ENCODE data around the gene AKR7A2. TPM values are rescaled to one million over a fixed set of nuclear protein-coding genes. Genes with fewer than 3 reads are reported as not detected.
A peak's percentile ranks its signal among the peaks of the same experiment; 100 is the strongest.

AKR7A2 gene
- polyA plus RNA-seq, 1 donor (not counting 4 experiments of a cell fraction or from before 2014, with no cell fraction given) = 21.4 TPM

- no peak overlapping the region for H3K4me3 ChIP-seq (ENCODE audit: control insufficient read depth in 2 of 3, extremely low read depth in 1 of 3, insufficient read depth in 2 of 3, low read depth in 1 of 3, low read length in 3 of 3)
- no peaks in the 10 kb centered on the region for H3K9me1 ChIP-seq (ENCODE audit: control insufficient read depth, extremely low read depth, insufficient read depth, low read length)
- H4K20me1 ChIP-seq (ENCODE audit: control insufficient read depth, extremely low read depth, insufficient read depth, low read length) = peaks cover 4% of the 10 kb centered on the region
- DNase-seq (ENCODE audit: low read depth, low spot score) (no peak), FAIRE-seq (no peak)
- TF ChIP-seq, protein P1, sequence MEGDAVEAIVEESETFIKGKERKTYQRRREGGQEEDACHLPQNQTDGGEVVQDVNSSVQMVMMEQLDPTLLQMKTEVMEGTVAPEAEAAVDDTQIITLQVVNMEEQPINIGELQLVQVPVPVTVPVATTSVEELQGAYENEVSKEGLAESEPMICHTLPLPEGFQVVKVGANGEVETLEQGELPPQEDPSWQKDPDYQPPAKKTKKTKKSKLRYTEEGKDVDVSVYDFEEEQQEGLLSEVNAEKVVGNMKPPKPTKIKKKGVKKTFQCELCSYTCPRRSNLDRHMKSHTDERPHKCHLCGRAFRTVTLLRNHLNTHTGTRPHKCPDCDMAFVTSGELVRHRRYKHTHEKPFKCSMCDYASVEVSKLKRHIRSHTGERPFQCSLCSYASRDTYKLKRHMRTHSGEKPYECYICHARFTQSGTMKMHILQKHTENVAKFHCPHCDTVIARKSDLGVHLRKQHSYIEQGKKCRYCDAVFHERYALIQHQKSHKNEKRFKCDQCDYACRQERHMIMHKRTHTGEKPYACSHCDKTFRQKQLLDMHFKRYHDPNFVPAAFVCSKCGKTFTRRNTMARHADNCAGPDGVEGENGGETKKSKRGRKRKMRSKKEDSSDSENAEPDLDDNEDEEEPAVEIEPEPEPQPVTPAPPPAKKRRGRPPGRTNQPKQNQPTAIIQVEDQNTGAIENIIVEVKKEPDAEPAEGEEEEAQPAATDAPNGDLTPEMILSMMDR (optimal IDR thresholded peaks at IDR 0.05 in 1 of 3, IDR thresholded peaks at IDR 0.05 in 1 of 3, conservative IDR thresholded peaks at IDR 0.05 in 1 of 3; ENCODE audit: extremely low read depth in 1 of 3, insufficient read depth in 2 of 3, low read length in 3 of 3) = no peak
- TF ChIP-seq EZH2 (IDR thresholded peaks at IDR 0.05; ENCODE audit: low read length) = no peak
- H3K79me2 ChIP-seq (ENCODE audit: control insufficient read depth, insufficient read depth, low read length) = no peaks in the 10 kb centered on the region
- no peaks in the 10 kb centered on the region for H3K9me3 ChIP-seq (ENCODE audit: control insufficient read depth, low read depth, low read length)
- H3K9ac ChIP-seq (ENCODE audit: control insufficient read depth, extremely low read depth, insufficient read depth, low read length) = no peak overlapping the region
- dilution Hi-C loops (cut with MboI; ENCODE audit: extremely low pct_ligation_motif_present, low sequenced_read_pairs) = no loop called here
- H3K36me3 ChIP-seq (ENCODE audit: control insufficient read depth in 2 of 2, extremely low read depth in 1 of 2, insufficient read depth in 2 of 2, low read length in 2 of 2) = peaks cover 26 to 30% of the 10 kb centered on the region in 2 experiments
- no peaks in the 10 kb centered on the region for H3K27me3 ChIP-seq (ENCODE audit: control insufficient read depth, extremely low read depth, insufficient read depth, low read length)
- H3K4me2 ChIP-seq (ENCODE audit: control insufficient read depth, extremely low read depth, insufficient read depth, low read depth, low read length) = no peak overlapping the region
- H3K27ac ChIP-seq (ENCODE audit: control insufficient read depth, insufficient read depth, low read length) = no peak overlapping the region
- no peak overlapping the region for H2AFZ ChIP-seq (ENCODE audit: control insufficient read depth, low read length)
- peaks cover 2% of the 10 kb centered on the region for H3K4me1 ChIP-seq (ENCODE audit: control insufficient read depth, extremely low read depth, insufficient read depth, low read length)
These were observed 27.4 kb upstream of the AKR7A2 start for GRCh38 chr1:19339214-19339861.

DNA sequence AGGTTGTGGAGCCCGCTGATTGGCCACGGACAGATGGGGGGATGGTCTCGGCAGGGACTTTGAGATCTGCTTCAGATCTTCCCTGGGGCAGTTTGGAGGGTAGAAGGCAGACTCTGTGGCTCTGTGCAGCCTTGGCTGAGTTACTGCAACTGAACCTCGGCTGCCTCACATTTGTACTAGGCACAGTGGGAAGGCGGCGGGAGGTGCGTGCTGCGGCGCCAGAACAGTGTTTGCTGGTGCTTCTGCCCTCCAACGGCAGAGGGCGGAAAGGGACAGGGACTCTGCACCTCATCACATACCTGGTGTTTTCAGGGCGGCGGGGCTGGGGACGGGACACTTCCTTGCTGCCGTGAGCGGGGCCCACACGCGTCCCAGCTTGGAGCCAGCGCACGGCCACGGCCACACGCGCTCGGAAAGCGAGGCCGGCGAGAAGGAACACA is 26.4 kb upstream of the AKR7A2 start:
- Histone ChIP-seq H3K27ac (ENCODE audit: control insufficient read depth, insufficient read depth, low read length) (no peak overlapping the region), H3K36me3 (ENCODE audit: control insufficient read depth in 2 of 2, extremely low read depth in 1 of 2, insufficient read depth in 2 of 2, low read length in 2 of 2) (peaks cover 19 to 23% of the 10 kb centered on the region in 2 experiments), H3K4me1 (ENCODE audit: control insufficient read depth, extremely low read depth, insufficient read depth, low read length) (peaks cover 2% of the 10 kb centered on the region), H4K20me1 (ENCODE audit: control insufficient read depth, extremely low read depth, insufficient read depth, low read length) (peaks cover 4% of the 10 kb centered on the region), H2AFZ (ENCODE audit: control insufficient read depth, low read length) (no peak overlapping the region), H3K9me1 (ENCODE audit: control insufficient read depth, extremely low read depth, insufficient read depth, low read length) (no peaks in the 10 kb centered on the region), H3K27me3 (ENCODE audit: control insufficient read depth, extremely low read depth, insufficient read depth, low read length) (no peaks in the 10 kb centered on the region), H3K4me3 (ENCODE audit: control insufficient read depth in 2 of 3, extremely low read depth in 1 of 3, insufficient read depth in 2 of 3, low read depth in 1 of 3, low read length in 3 of 3) (no peak overlapping the region), H3K9ac (ENCODE audit: control insufficient read depth, extremely low read depth, insufficient read depth, low read length) (no peak overlapping the region), H3K4me2 (ENCODE audit: control insufficient read depth, extremely low read depth, insufficient read depth, low read depth, low read length) (no peak overlapping the region), H3K9me3 (ENCODE audit: control insufficient read depth, low read depth, low read length) (no peaks in the 10 kb centered on the region), H3K79me2 (ENCODE audit: control insufficient read depth, insufficient read depth, low read length) (no peaks in the 10 kb centered on the region)
- DNase-seq (ENCODE audit: low read depth, low spot score) (no peak), FAIRE-seq (no peak)
- dilution Hi-C loops (cut with MboI; ENCODE audit: extremely low pct_ligation_motif_present, low sequenced_read_pairs) = no loop called here
- TF ChIP-seq, protein P1 (optimal IDR thresholded peaks at IDR 0.05 in 1 of 3, IDR thresholded peaks at IDR 0.05 in 1 of 3, conservative IDR thresholded peaks at IDR 0.05 in 1 of 3; ENCODE audit: extremely low read depth in 1 of 3, insufficient read depth in 2 of 3, low read length in 3 of 3) = peak; percentile 37 to 81 (median 40)
- TF ChIP-seq EZH2 (IDR thresholded peaks at IDR 0.05; ENCODE audit: low read length) = no peak
